GM23248 (cell line): ENCODE data around the gene FAM114A2. TPM values are rescaled to one million over a fixed set of nuclear protein-coding genes. Genes with fewer than 3 reads are reported as not detected.

Experiments used
- DNase-seq: peaks from one replicate; pipeline ENCODE4 v3.0.0-alpha.2; 2015
- H2AFZ ChIP-seq: fragments of 200-600 bp; sonication (generic); 2 replicates; pipeline ENCODE4 v1.6.1; 2016; ENCODE audit warnings: antibody characterized with exemption
- H3F3A ChIP-seq: fragments of 200-600 bp; sonication (generic); 2 replicates; pipeline ENCODE4 v1.6.1; 2016; ENCODE audit warnings: mild to moderate bottlenecking, antibody characterized with exemption, mixed run types; ENCODE audit not compliant: insufficient read depth
- H3K27ac ChIP-seq: fragments of 200-600 bp; sonication (generic); 2 replicates; pipeline ENCODE4 v1.5.1; 2016; ENCODE audit warnings: mild to moderate bottlenecking
- H3K27me3 ChIP-seq: fragments of 200-600 bp; sonication (generic); replicated peaks from 2 replicates; pipeline ENCODE4 v1.6.1; 2016; ENCODE audit warnings: mild to moderate bottlenecking; ENCODE audit not compliant: insufficient read depth
- H3K36me3 ChIP-seq: fragments of 200-600 bp; sonication (generic); 2 replicates; pipeline ENCODE4 v1.6.1; 2016; ENCODE audit warnings: low read depth, mild to moderate bottlenecking
- H3K4me1 ChIP-seq: fragments of 200-600 bp; sonication (generic); 2 replicates; pipeline ENCODE4 v1.6.1; 2016; ENCODE audit warnings: mild to moderate bottlenecking; ENCODE audit not compliant: insufficient read depth
- H3K4me2 ChIP-seq: fragments of 200-600 bp; sonication (generic); one replicate; pipeline ENCODE4 v1.6.1; 2016; ENCODE audit warnings: mild to moderate bottlenecking; ENCODE audit not compliant: unreplicated experiment
- H3K4me3 ChIP-seq: fragments of 200-600 bp; sonication (generic); 2 replicates; pipeline ENCODE4 v1.5.1; 2016; ENCODE audit warnings: mild to moderate bottlenecking
- H3K79me2 ChIP-seq: fragments of 200-600 bp; sonication (generic); 2 replicates; pipeline ENCODE4 v1.6.1; 2016; ENCODE audit warnings: mild to moderate bottlenecking; ENCODE audit not compliant: insufficient read depth
- H3K9ac ChIP-seq: fragments of 200-600 bp; sonication (generic); 2 replicates; pipeline ENCODE4 v1.6.1; 2016; ENCODE audit warnings: mild to moderate bottlenecking
- H3K9me2 ChIP-seq: fragments of 200-600 bp; sonication (generic); 2 replicates; pipeline ENCODE4 v1.6.1; 2016; ENCODE audit warnings: mixed run types, mild to moderate bottlenecking, moderate library complexity; ENCODE audit not compliant: insufficient read depth
- H3K9me3 ChIP-seq: fragments of 200-600 bp; sonication (generic); one replicate; pipeline ENCODE4 v1.6.1; 2017; ENCODE audit warnings: low read depth
- H4K20me1 ChIP-seq: fragments of 200-600 bp; sonication (generic); 2 replicates; pipeline ENCODE4 v1.6.0; 2016; ENCODE audit not compliant: insufficient read depth
- EZH2 ChIP-seq: fragments of 200-600 bp; sonication (generic); IDR thresholded peaks from 2 replicates; pipeline ENCODE4 v1.6.1; 2018; ENCODE audit warnings: antibody characterized with exemption, mild to moderate bottlenecking; ENCODE audit not compliant: insufficient read depth, poor library complexity, severe bottlenecking
- EZH2phosphoT487 ChIP-seq: fragments of 200-600 bp; sonication (generic); IDR thresholded peaks from 2 replicates; pipeline ENCODE4 v1.6.1; 2018; ENCODE audit warnings: antibody characterized with exemption, moderate library complexity, mild to moderate bottlenecking, low read depth; ENCODE audit not compliant: insufficient read depth
- WGBS, 2 experiments: methylation state at CpG; one replicate each; pipeline ENCODE4 v1.1.6; 2015 to 2017; ENCODE audit warnings: low lambda C conversion rate in 2 of 2, low coverage in 1 of 2; ENCODE audit errors: missing lambda C conversion rate in 2 of 2; 5-methylcytosine and 5-hydroxymethylcytosine counted together
- in situ Hi-C: fragments of 300-500 bp; cut with MboI; formaldehyde crosslinking; loops from 2 replicates; pipeline ENCODE4 v1.15.0; 2020
- polyA plus RNA-seq: library from polyadenylated mRNA; unstranded; fragments of >200 nt; fragmentation: Nextera tagmentation; extraction: Ambion mirVana; gene quantifications from 2 replicates; pipeline ENCODE4 v1.2.1, GENCODE V29; 2016
- total RNA-seq: library from RNA; depleted of rRNA; stranded (reverse); fragments of >200 nt; shearing (Covaris generic); gene quantifications from 2 replicates; pipeline ENCODE4 v1.2.3, GENCODE V29; 2014

Gene FAM114A2
- total and polyA plus RNA-seq, 2 experiments from 2014 or later, result 20.2 to 27.0 TPM

DNA sequence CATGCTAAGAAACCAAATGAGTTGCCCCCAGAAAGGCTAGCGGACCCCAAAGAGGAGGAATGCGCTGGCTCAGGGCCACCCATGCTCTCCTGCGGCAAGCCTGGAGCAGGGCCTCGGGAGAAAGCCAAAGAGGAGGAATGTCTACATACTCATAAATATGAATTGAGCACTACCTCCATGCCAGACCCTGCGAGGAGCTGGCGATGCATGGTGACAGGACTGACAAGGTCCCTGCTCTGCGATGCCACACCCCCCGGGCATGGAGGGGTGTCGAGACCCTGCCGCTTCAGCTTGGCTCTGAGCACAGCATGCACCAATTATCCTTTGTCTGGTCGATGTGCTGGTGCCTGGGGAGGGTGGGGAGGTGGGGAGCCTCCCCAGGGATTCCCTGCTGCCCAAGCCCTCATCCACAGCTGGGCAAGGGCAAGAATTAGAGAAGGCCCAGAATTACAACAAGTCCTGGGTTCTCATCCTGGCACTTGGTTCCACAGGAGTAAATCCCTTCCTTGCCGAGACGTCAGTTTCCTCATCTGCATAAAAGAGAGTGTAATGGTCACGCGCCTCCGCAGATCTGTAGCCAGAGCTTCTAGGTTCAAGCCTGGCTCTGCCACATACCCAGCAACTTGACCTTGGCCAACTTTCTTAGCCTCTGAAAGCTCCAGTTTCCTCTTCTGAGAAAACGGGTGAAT lies 74.4 kb downstream of the FAM114A2 start:
- no peaks in the 10 kb centered on the region for H3K9me2 ChIP-seq
- WGBS, 2 experiments, result 71 to 72% methylated on average over 17 of the region's 17 CpGs
- DNase-seq, result no peak

DNA sequence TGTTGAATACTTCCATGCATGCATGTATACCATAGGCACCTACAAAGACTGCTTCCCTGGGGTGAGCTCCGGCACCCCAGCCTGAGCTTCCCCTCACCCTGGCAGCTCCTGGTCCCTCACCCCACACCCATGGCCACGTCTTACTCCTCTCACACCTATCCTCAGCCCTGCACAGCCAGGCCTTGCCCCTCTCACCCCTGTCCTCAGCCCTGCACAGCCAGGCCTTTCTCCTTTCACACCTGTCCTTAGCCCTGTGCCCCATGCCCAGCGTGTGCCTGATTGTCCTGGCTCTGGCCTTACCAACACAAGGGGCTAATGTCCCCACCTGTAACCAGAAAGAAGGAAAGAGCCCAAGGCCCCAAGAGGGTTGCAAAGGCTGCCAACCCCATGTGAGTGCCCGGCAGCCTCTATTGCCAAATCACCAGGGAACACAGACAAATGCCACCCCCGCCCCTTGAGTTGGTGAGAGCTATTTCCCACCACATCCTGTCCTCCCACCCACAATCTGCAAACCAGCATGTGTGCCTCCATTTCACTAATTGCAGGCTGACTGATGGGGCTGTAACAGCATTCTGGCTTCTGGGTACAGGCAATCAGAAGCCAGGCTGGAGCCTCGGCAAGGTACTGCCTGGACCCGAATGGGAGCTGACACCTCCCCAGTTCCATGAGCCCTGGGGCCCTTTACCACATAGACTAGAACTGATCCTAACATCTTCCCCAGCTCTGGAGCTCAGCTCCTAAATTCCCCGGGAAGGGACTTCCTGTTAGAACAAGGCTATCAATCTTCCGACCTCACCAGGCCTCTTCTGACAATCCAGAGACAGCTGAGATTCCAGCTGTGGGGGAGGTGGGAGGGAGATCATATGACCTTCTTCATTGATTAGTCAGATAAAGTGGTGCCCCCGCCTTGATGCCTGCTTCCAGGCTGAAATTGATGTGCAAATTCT lies 78.2 kb downstream of the FAM114A2 start:
- no peak overlapping the region for H2AFZ ChIP-seq
- 81 to 88% methylated on average over 10 of the region's 10 CpGs for WGBS, 2 experiments
- H3K9me3 ChIP-seq, result no peaks in the 10 kb centered on the region
- H3K4me1 ChIP-seq, result peaks cover 27% of the 10 kb centered on the region
- TF ChIP-seq EZH2, result no peak
- no peak for TF ChIP-seq EZH2phosphoT487
- no peaks in the 10 kb centered on the region for H3K27me3 ChIP-seq
- no peaks in the 10 kb centered on the region for H3K9me2 ChIP-seq
- H3K27ac ChIP-seq, result no peak overlapping the region
- no peaks in the 10 kb centered on the region for H4K20me1 ChIP-seq
- 0 out of 2 replicates have a peak, but pooled peaks cover 7% of the 10 kb centered on the region for H3F3A ChIP-seq
- H3K4me2 ChIP-seq, result no peak overlapping the region
- peak; percentile 24 for DNase-seq
- H3K4me3 ChIP-seq, result no peak overlapping the region
- in situ Hi-C loops, result loop anchor here (10.0 to 25.0 kb wide), 2 partner anchors 798 to 1406 kb away; no protein-coding TSS in a partner anchor
- no peak overlapping the region for H3K9ac ChIP-seq
- no peaks in the 10 kb centered on the region for H3K79me2 ChIP-seq
- no peaks in the 10 kb centered on the region for H3K36me3 ChIP-seq

More for the DNA sequence above, 74.4 kb downstream of the FAM114A2 start:
- Histone ChIP-seq H3K4me3 (peak overlapping the region; percentile 70; the same call in 1 of the 2 replicates), H3F3A (0 out of 2 replicates have a peak, but pooled peaks cover 7% of the 10 kb centered on the region), H4K20me1 (no peaks in the 10 kb centered on the region), H2AFZ (peak overlapping the region; percentile 90), H3K9me3 (no peaks in the 10 kb centered on the region), H3K27ac (no peak overlapping the region), H3K9ac (no peak overlapping the region), H3K27me3 (no peaks in the 10 kb centered on the region), H3K4me1 (peaks cover 19% of the 10 kb centered on the region), H3K36me3 (no peaks in the 10 kb centered on the region), H3K79me2 (no peaks in the 10 kb centered on the region), H3K4me2 (peak overlapping the region; percentile 82)
- in situ Hi-C loops, result loop anchor here (10.0 to 25.0 kb wide), 2 partner anchors 802 to 1410 kb away; no protein-coding TSS in a partner anchor
- TF ChIP-seq EZH2phosphoT487 (no peak), EZH2 (no peak)

DNA sequence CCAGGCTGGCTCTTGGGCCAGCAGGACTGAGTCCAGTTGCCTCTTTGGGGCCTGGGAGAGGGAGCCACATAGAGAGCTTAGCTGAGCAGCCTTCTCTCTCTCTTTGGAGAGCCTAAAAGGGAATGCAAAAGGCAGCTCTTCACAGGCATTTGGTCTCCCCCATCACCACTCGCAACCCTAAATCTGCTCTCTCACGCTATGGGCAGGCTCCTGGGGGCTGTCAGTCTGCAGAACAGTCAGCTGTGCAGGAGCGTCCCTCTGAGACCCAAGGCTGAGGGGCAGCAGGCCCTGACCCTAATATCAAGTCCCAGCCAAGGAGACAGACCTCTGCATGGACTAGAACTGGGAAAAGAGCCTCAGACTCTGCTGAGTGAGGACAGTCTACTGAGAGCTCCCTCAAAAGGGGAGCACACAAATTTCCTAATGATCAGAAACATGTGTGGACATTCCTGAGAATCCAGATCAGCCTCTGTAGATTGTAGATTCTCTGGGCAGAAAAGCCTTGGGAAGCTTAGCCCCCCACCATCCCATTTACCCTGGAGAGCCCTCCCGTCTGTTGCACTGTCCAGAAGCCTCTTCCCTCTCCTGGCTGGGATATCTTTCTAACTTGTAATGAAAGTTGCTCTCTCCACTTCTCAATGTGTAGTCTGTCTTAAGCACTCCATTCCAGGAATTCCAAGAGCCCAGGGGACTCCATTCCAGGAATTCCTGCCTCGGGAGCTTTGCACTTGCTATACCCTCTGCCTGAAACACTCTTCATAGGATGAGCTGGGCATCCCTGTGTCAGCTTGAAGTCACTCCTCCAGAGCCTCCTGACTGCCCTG lies 79.4 kb downstream of the FAM114A2 start:
- 47 to 49% methylated on average over 5 of the region's 5 CpGs for WGBS, 2 experiments

More for the DNA sequence above, 79.4 kb downstream of the FAM114A2 start:
- H3K9me2 ChIP-seq, result no peaks in the 10 kb centered on the region
- no peaks in the 10 kb centered on the region for H3K79me2 ChIP-seq
- H3K36me3 ChIP-seq, result no peaks in the 10 kb centered on the region
- peak; percentile 52 for DNase-seq
- TF ChIP-seq EZH2, result no peak
- TF ChIP-seq EZH2phosphoT487, result no peak
- 0 out of 2 replicates have a peak overlapping the region, but pooled peaks have one; percentile 15 for H2AFZ ChIP-seq
- H3K9ac ChIP-seq, result no peak overlapping the region
- no peaks in the 10 kb centered on the region for H3K9me3 ChIP-seq
- H4K20me1 ChIP-seq, result no peaks in the 10 kb centered on the region
- peak overlapping the region; percentile 32 for H3K4me2 ChIP-seq
- H3K4me1 ChIP-seq, result peaks cover 23% of the 10 kb centered on the region
- no peaks in the 10 kb centered on the region for H3K27me3 ChIP-seq
- H3F3A ChIP-seq, result 0 out of 2 replicates have a peak, but pooled peaks cover 7% of the 10 kb centered on the region
- in situ Hi-C loops, result loop anchor here (10.0 to 25.0 kb wide), 2 partner anchors 455 to 797 kb away; no protein-coding TSS in a partner anchor
- H3K4me3 ChIP-seq, result no peak overlapping the region
- no peak overlapping the region for H3K27ac ChIP-seq
